ENCODE data around the gene PTPRD. TPM values are rescaled to one million over a fixed set of nuclear protein-coding genes. Genes with fewer than 3 reads are reported as not detected.

The PTPRD gene
- total and polyA plus RNA-seq, 2 of the 4 experiments (the other 2 are of a cell fraction) = 0.07 to 0.18 TPM

GRCh38 chr9:8309258-8309657 is 2303.5 kb downstream of the PTPRD start:
- H4K91ac ChIP-seq (ENCODE audit: insufficient read depth, low read depth, low read length) = no peak overlapping the region
- H3K27me3 ChIP-seq (ENCODE audit: control insufficient read depth, insufficient read depth, low read length) = no peaks in the 10 kb centered on the region
- CTCF ChIA-PET = no interaction called here
- no peak overlapping the region for H2BK15ac ChIP-seq (ENCODE audit: low read depth, low read length)
- POLR2A ChIA-PET (ENCODE audit: unreplicated experiment) = no interaction called here
- no peaks in the 10 kb centered on the region for H3K9me3 ChIP-seq (ENCODE audit: control insufficient read depth, insufficient read depth, low read length)
- H3K4me3 ChIP-seq (ENCODE audit: insufficient read depth, low read depth, low read length) = no peak overlapping the region
- no peaks in the 10 kb centered on the region for H3K9me1 ChIP-seq (ENCODE audit: insufficient read depth, low read length)
- H3K36me3 ChIP-seq (ENCODE audit: control insufficient read depth, insufficient read depth, low read length) = no peaks in the 10 kb centered on the region
- H4K5ac ChIP-seq (ENCODE audit: low read depth, low read length) = no peak overlapping the region
- no peak overlapping the region for H3K4me2 ChIP-seq (ENCODE audit: low read depth, low read length)
- no peak overlapping the region for H2BK20ac ChIP-seq (ENCODE audit: low read depth, low read length)
- in situ Hi-C loops (cut with MboI; ENCODE audit: low sequenced_read_pairs) (no loop called here), intact Hi-C loops (cut with micrococcal nuclease) (no loop called here), dilution Hi-C loops (cut with HindIII; ENCODE audit: low sequenced_read_pairs, unreplicated experiment) (no loop called here)
- no peaks in the 10 kb centered on the region for H4K20me1 ChIP-seq (ENCODE audit: insufficient read depth, low read length)
- H2AK5ac ChIP-seq (ENCODE audit: low read depth, low read length) = no peak overlapping the region
- H3K27ac ChIP-seq (ENCODE audit: insufficient read depth, low read length) = no peak overlapping the region
- no peak overlapping the region for H2AK9ac ChIP-seq (replicated peaks; ENCODE audit: low read depth, low read length, poor library complexity)
- no peak overlapping the region for H2BK120ac ChIP-seq (ENCODE audit: low read depth, low read length)
- no peak overlapping the region for H4K8ac ChIP-seq (ENCODE audit: low read depth in 2 of 2, low read length in 2 of 2)
- H3K79me1 ChIP-seq (ENCODE audit: low read depth in 1 of 2, low read length in 2 of 2) = no peaks in the 10 kb centered on the region
- H3K14ac ChIP-seq (replicated peaks; ENCODE audit: low read depth, low read length) = no peak overlapping the region
- no peak overlapping the region for H3K18ac ChIP-seq (ENCODE audit: low read depth, low read length)
- H3K4me1 ChIP-seq (ENCODE audit: control insufficient read depth, insufficient read depth, low read length) = no peaks in the 10 kb centered on the region
- H3K56ac ChIP-seq (ENCODE audit: extremely low read depth, insufficient read depth, low read length) = no peak overlapping the region
- H2BK5ac ChIP-seq (ENCODE audit: low read depth, low read length, poor library complexity, severe bottlenecking) = no peak overlapping the region
- TF ChIP-seq RAD21 (IDR thresholded peaks at IDR 0.05; ENCODE audit: low read length) (no peak), USF2 (IDR thresholded peaks at IDR 0.05; ENCODE audit: low read depth, low read length) (no peak), SMC3 (IDR thresholded peaks at IDR 0.05; ENCODE audit: low read depth, low read length) (no peak), CEBPB (IDR thresholded peaks at IDR 0.05; ENCODE audit: low read depth, low read length) (no peak), CHD1 (IDR thresholded peaks at IDR 0.05; ENCODE audit: low read depth, low read length) (no peak)
- TF ChIP-seq, protein P1, sequence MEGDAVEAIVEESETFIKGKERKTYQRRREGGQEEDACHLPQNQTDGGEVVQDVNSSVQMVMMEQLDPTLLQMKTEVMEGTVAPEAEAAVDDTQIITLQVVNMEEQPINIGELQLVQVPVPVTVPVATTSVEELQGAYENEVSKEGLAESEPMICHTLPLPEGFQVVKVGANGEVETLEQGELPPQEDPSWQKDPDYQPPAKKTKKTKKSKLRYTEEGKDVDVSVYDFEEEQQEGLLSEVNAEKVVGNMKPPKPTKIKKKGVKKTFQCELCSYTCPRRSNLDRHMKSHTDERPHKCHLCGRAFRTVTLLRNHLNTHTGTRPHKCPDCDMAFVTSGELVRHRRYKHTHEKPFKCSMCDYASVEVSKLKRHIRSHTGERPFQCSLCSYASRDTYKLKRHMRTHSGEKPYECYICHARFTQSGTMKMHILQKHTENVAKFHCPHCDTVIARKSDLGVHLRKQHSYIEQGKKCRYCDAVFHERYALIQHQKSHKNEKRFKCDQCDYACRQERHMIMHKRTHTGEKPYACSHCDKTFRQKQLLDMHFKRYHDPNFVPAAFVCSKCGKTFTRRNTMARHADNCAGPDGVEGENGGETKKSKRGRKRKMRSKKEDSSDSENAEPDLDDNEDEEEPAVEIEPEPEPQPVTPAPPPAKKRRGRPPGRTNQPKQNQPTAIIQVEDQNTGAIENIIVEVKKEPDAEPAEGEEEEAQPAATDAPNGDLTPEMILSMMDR (conservative IDR thresholded peaks at IDR 0.05; ENCODE audit: low read depth, low read length) = no peak
- no peak overlapping the region for H3K4ac ChIP-seq (ENCODE audit: low read depth, low read length)
- ATAC-seq (ENCODE audit: low read depth) = no peak
- no TSS peak for BruUV-seq (replicated peaks)
- H3K23ac ChIP-seq (ENCODE audit: low read depth, low read length) = no peak overlapping the region
- no peak overlapping the region for H2AFZ ChIP-seq (replicated peaks; ENCODE audit: low read length, poor library complexity)
- no peak overlapping the region for H3K9ac ChIP-seq (ENCODE audit: low read depth, low read length)
- no peak for DNase-seq
